Measurements from ENCODE around the gene DNAH7. TPM values are rescaled to one million over a fixed set of nuclear protein-coding genes. Genes with fewer than 3 reads are reported as not detected.
"Not testable (repeated sequence)": the region's sequence is repeated elsewhere in the genome, so short reads cannot be mapped to it uniquely, and the experiment has no call there.

The DNAH7 gene
- total RNA-seq, 1 experiment from 2014 or later, result 0.98 TPM

DNA sequence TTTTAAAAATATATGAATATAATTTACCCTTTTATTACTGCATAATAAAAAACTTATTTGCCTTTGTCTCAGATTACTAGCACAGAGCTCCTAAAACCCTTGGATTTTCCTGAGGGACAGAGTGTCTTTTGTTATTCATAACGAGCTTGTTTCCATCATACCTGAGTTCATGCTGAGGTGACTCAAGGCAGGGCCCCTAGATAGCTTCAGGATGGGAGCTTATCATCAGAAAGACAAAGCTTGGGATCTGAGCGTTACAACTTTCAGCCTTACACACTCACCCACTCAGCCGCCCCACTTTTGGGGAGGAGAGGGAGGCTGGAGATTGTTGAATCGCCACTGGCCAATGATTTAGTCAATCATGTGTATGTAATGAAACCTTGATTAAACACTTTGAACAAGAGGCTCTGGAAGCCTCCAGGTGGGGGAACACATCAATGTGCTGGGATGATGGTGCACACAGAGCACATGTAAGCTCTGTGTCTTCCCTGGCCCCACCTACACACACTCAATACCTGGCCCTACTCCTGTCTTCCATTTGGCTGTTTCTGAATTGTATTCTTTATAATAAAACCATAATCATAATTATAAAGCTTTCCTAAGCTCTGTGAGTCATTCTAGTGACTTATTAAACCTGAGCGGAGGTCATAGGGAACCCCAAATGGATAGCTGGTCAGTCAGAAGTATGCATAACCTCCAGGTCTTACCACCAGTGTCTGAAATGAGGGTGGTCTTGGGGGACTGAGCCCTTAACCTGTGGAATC is 28.5 kb upstream of the DNAH7 start:
- no peak for DNase-seq (ENCODE audit: unreplicated experiment)
- no peak overlapping the region for H3K27ac Mint-ChIP-seq (ENCODE audit: low read depth, unreplicated experiment)
- ChIA-PET POLR2A (interaction anchor here (0.8 kb wide), 1 partner anchor 187 kb away, joined by 3 read pairs; no protein-coding TSS in a partner anchor), CTCF (interaction anchor here (0.6 to 1.5 kb wide), 4 partner anchors 19 to 241 kb away, joined by 3 to 9 read pairs (median 4); no protein-coding TSS in a partner anchor)
- H3K4me3 Mint-ChIP-seq (ENCODE audit: unreplicated experiment), result no peak overlapping the region
- H3K4me1 Mint-ChIP-seq (ENCODE audit: insufficient read depth, unreplicated experiment), result no peaks in the 10 kb centered on the region
- intact Hi-C loops (cut with micrococcal nuclease), result no loop called here
- TF ChIP-seq, protein P1, sequence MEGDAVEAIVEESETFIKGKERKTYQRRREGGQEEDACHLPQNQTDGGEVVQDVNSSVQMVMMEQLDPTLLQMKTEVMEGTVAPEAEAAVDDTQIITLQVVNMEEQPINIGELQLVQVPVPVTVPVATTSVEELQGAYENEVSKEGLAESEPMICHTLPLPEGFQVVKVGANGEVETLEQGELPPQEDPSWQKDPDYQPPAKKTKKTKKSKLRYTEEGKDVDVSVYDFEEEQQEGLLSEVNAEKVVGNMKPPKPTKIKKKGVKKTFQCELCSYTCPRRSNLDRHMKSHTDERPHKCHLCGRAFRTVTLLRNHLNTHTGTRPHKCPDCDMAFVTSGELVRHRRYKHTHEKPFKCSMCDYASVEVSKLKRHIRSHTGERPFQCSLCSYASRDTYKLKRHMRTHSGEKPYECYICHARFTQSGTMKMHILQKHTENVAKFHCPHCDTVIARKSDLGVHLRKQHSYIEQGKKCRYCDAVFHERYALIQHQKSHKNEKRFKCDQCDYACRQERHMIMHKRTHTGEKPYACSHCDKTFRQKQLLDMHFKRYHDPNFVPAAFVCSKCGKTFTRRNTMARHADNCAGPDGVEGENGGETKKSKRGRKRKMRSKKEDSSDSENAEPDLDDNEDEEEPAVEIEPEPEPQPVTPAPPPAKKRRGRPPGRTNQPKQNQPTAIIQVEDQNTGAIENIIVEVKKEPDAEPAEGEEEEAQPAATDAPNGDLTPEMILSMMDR (IDR thresholded peaks at IDR 0.05; ENCODE audit: unreplicated experiment), result no peak
- peaks cover 5% of the 10 kb centered on the region for H3K36me3 Mint-ChIP-seq (ENCODE audit: insufficient read depth, unreplicated experiment)
- BruUV-seq (replicated peaks), result no TSS peak
- no peaks in the 10 kb centered on the region for H3K27me3 Mint-ChIP-seq (ENCODE audit: insufficient read depth, unreplicated experiment)
- no peaks in the 10 kb centered on the region for H3K9me3 Mint-ChIP-seq (ENCODE audit: unreplicated experiment)

DNA sequence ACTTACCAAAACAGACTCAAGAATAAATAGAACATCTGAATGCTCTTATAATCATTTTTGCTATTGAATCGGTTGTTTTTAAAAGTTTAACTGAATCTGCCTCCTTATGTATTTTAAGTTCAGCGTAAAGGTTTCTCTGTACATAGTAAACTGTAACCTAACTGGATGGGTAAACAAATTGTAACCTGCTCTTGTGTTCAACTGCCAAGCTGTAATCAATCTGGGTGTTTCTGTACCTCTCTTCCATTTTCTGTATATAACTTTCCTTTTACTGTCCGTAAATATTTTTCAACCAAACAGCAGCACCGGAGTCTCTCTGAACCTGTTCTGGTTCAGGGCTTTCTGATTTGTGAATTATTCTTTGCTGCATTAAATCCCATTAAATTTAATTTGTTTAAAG is 27.6 kb upstream of the DNAH7 start:
- H3K4me3 Mint-ChIP-seq (ENCODE audit: unreplicated experiment), result no peak overlapping the region
- peaks cover 5% of the 10 kb centered on the region for H3K36me3 Mint-ChIP-seq (ENCODE audit: insufficient read depth, unreplicated experiment)
- TF ChIP-seq, protein P1 (IDR thresholded peaks at IDR 0.05; ENCODE audit: unreplicated experiment), result no peak
- ChIA-PET CTCF (interaction anchor here (0.8 to 1.5 kb wide), 2 partner anchors 18 to 80 kb away, joined by 3 to 9 read pairs; no protein-coding TSS in a partner anchor), POLR2A (no interaction called here)
- no peak overlapping the region for H3K27ac Mint-ChIP-seq (ENCODE audit: low read depth, unreplicated experiment)
- H3K9me3 Mint-ChIP-seq (ENCODE audit: unreplicated experiment), result no peaks in the 10 kb centered on the region
- DNase-seq (ENCODE audit: unreplicated experiment), result no peak
- no peaks in the 10 kb centered on the region for H3K27me3 Mint-ChIP-seq (ENCODE audit: insufficient read depth, unreplicated experiment)
- H3K4me1 Mint-ChIP-seq (ENCODE audit: insufficient read depth, unreplicated experiment), result no peaks in the 10 kb centered on the region
- BruUV-seq (replicated peaks), result no TSS peak
- intact Hi-C loops (cut with micrococcal nuclease), result no loop called here

DNA sequence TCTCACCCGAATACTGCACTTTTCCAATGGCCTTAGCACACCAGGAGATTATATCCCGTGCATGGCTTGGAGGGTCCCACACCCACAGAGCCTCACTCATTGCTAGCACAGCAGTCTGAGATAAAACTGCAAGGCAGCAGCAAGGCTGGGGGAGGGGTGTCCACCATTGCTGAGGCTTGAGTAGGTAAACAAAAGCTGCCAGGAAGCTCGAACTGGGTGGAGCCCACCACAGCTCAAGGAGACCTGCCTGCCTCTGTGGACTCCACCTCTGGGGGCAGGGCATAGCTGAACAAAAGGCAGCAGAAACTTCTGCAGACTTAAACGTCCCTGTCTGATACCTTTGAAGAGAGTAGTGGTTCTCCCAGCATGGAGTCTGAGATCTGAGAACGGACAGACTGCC is 20.8 kb upstream of the DNAH7 start:
- ChIA-PET CTCF (interaction anchor here (0.7 kb wide), 1 partner anchor 61 kb away, joined by 6 read pairs; no protein-coding TSS in a partner anchor), POLR2A (interaction anchor here (0.6 kb wide), 1 partner anchor 37 kb away, joined by 4 read pairs; no protein-coding TSS in a partner anchor)
- H3K4me3 Mint-ChIP-seq (ENCODE audit: unreplicated experiment); H3K9me3 Mint-ChIP-seq (ENCODE audit: unreplicated experiment); H3K27ac Mint-ChIP-seq (ENCODE audit: low read depth, unreplicated experiment); H3K27me3 Mint-ChIP-seq (ENCODE audit: insufficient read depth, unreplicated experiment); H3K36me3 Mint-ChIP-seq (ENCODE audit: insufficient read depth, unreplicated experiment); BruUV-seq (replicated peaks); H3K4me1 Mint-ChIP-seq (ENCODE audit: insufficient read depth, unreplicated experiment); intact Hi-C loops (cut with micrococcal nuclease); DNase-seq (ENCODE audit: unreplicated experiment): not testable (repeated sequence)

DNA sequence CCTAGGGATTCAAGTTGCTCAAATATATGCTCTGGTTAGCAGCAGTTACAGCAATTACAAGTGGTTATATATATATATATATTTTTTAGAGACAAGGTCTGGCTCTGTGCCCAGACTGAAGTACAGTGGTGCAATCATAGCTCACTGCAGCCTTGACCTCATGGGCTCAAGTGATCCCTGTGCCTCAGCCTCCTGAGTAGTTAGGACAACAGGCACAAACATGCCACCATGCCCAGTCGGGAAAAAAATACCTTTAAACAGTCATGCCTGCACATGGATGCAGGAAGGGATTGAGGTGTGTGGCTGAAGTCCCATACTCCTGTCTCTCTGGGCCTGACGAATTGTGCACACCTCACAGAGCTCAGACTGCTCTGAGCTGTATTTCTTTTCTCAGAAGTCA is 19.6 kb upstream of the DNAH7 start:
- Mint-ChIP-seq H3K36me3 (ENCODE audit: insufficient read depth, unreplicated experiment) (peaks cover 1% of the 10 kb centered on the region), H3K4me3 (ENCODE audit: unreplicated experiment) (no peak overlapping the region), H3K9me3 (ENCODE audit: unreplicated experiment) (no peaks in the 10 kb centered on the region), H3K4me1 (ENCODE audit: insufficient read depth, unreplicated experiment) (peaks cover 9% of the 10 kb centered on the region), H3K27me3 (ENCODE audit: insufficient read depth, unreplicated experiment) (no peaks in the 10 kb centered on the region), H3K27ac (ENCODE audit: low read depth, unreplicated experiment) (no peak overlapping the region)
- intact Hi-C loops (cut with micrococcal nuclease), result no loop called here
- TF ChIP-seq, protein P1 (IDR thresholded peaks at IDR 0.05; ENCODE audit: unreplicated experiment), result no peak
- CTCF ChIA-PET, result interaction anchor here (0.7 to 1.2 kb wide), 4 partner anchors 10 to 188 kb away, joined by 3 to 4 read pairs (median 4); no protein-coding TSS in a partner anchor
- POLR2A ChIA-PET, result interaction anchor here (0.5 kb wide), 1 partner anchor 64 kb away, joined by 3 read pairs; no protein-coding TSS in a partner anchor
- no TSS peak for BruUV-seq (replicated peaks)
- DNase-seq (ENCODE audit: unreplicated experiment), result peak; percentile 74

Measured in MCF 10A (cell line).